ENCODE measurements around the gene RIMBP2.

The RIMBP2 gene

DNA sequence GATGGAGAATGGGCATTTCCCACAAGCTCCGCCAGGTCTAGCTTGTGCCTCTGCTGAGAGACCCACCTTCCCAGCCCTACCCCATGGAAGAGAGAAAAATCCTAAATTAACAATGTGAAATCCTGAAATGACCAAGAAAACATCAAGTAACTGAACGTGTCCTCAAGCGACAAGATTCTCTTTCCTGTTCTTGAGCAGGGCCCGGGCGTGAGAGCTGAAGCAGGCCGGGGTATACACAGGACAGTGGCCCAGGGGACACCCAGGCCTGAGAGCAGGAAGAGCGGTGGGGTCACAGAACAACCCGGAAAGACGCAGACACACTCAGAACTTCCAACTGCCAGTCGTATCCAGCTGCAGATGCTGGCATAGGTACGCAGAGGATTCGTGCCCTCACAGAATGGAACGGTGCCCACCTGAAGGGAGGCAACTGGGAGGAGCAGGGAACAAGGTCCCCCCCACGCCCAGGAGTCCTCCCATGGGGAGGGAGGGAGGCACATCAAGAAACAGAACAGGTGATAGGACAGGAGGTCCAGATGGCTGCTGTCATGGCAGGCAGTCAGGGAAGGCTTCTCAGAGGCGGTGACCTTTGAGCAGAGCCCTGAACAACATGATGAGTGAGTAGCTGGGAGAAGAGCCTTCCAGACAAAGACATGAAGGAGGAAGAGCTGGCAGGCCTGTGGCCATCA is 9.1 kb downstream of the RIMBP2 start:
- TF ChIP-seq, protein P1, sequence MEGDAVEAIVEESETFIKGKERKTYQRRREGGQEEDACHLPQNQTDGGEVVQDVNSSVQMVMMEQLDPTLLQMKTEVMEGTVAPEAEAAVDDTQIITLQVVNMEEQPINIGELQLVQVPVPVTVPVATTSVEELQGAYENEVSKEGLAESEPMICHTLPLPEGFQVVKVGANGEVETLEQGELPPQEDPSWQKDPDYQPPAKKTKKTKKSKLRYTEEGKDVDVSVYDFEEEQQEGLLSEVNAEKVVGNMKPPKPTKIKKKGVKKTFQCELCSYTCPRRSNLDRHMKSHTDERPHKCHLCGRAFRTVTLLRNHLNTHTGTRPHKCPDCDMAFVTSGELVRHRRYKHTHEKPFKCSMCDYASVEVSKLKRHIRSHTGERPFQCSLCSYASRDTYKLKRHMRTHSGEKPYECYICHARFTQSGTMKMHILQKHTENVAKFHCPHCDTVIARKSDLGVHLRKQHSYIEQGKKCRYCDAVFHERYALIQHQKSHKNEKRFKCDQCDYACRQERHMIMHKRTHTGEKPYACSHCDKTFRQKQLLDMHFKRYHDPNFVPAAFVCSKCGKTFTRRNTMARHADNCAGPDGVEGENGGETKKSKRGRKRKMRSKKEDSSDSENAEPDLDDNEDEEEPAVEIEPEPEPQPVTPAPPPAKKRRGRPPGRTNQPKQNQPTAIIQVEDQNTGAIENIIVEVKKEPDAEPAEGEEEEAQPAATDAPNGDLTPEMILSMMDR (IDR thresholded peaks at IDR 0.05; ENCODE audit: low read depth, low read length) = no peak
- DNase-seq (ENCODE audit: low read depth in 2 of 2) = no peak
- no peak overlapping the region for H3K4me3 ChIP-seq (replicated peaks in 1 of 2; ENCODE audit: low read depth in 2 of 2, low read length in 2 of 2)

DNA sequence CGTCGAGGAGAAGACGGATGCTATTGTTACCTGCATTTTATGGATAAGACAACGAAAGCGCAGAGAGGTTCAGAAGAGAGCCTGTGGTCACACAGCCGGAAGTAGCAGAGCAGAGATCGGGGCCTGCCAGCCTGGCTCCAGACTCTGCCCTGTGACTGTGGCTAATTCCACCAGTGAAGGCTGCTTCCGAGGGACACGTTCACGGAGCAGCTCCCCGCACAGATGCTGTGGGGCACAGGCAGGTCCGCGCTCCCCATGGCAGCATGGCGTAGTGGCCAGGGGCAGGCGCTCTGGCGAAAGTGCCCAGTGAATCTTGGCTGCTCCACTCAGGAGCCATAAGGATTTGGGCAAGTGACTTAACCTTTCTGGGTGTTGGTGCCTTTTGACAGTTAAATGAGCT is 9.8 kb downstream of the RIMBP2 start:
- TF ChIP-seq, protein P1 (IDR thresholded peaks at IDR 0.05; ENCODE audit: low read depth, low read length) = no peak
- no peak for DNase-seq (ENCODE audit: low read depth in 2 of 2)
- H3K4me3 ChIP-seq (replicated peaks in 1 of 2; ENCODE audit: low read depth in 2 of 2, low read length in 2 of 2) = no peak overlapping the region

DNA sequence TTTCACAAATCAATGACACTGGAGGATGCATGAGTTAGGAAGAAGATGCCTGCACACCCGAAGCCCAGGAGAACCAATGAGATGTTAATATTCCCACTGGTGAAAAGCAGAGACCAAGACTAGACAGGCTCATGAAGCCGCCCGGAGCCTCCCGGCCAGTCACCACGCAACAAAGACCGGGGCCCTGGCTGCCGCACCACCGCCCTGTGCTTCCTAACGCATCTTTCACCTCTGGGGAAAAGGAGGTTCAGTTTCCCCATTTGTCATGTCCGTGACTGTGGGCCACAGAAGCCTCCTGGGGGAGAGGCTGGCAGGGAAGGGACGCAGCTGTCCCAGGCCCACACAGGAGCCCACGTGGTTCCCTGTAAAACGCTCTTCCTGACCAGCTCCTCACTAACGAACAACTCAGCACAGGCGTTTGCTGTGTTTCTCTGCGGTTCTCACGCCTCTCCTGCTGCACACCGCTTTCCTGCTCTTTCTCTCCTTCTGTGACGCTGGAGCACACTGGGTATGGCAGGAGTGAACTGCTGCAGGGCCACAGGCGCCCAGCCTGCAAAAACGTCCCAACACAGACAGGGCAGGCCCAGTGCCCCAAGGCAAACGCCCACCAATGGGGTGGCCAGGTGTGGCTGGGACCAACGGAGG is 10.8 kb downstream of the RIMBP2 start:
- TF ChIP-seq, protein P1 (IDR thresholded peaks at IDR 0.05; ENCODE audit: low read depth, low read length) = no peak
- no peak overlapping the region for H3K4me3 ChIP-seq (replicated peaks in 1 of 2; ENCODE audit: low read depth in 2 of 2, low read length in 2 of 2)
- DNase-seq (ENCODE audit: low read depth in 2 of 2) = no peak

DNA sequence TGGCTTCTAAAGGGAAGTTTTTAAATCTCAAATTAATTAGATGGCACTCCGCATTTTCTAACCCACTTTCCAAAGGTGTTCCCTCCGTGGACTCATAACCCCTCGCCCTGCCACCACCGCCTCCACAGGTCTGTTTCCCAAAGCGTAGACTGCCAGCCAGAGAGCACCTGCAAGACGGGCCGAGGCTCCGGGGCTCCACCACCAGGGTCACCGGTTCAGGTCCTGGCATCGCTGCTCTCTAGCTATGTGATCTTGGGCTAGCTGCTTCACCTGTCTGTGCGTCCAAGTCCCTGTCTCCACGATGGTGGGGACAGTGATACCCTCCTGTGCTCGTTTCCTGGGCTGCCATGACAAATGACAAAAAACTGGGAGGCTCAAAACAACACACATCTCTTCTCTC is 11.5 kb downstream of the RIMBP2 start:
- no peak overlapping the region for H3K4me3 ChIP-seq (replicated peaks in 1 of 2; ENCODE audit: low read depth in 2 of 2, low read length in 2 of 2)
- DNase-seq (ENCODE audit: low read depth in 2 of 2) = no peak
- TF ChIP-seq, protein P1 (IDR thresholded peaks at IDR 0.05; ENCODE audit: low read depth, low read length) = no peak

DNA sequence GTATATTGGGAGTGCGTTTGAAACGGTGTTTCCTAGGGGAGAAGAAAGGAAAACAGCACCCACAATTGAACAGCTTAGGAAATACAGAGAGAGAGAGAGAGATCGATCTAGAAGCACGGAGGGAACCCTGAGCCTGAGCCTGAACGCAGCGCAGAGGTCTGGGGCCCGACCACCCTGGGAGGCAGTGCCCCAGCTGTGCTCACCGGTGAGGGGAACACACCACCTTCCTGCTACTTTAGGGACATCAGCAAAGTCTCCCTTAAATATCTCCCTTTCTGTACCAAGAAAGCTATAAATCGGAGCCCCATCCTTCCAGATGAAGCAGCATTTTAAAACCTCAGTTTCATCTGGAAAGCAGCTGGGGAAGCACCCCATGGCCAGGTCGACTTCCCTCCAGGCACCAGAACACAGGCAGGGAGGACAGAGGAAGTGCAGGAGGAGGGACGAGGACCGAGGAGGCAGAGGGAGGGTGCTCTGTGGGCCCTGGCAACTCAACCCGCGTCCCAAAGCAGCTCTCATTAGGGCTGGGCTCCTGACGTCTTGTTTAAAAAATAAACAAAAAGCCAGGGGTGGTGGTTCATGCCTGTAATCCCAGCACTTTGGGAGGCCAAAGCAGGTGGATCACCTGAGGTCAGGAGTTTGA is 12.2 kb downstream of the RIMBP2 start:
- no peak for DNase-seq (ENCODE audit: low read depth in 2 of 2)
- TF ChIP-seq, protein P1 (IDR thresholded peaks at IDR 0.05; ENCODE audit: low read depth, low read length) = no peak
- H3K4me3 ChIP-seq (replicated peaks in 1 of 2; ENCODE audit: low read depth in 2 of 2, low read length in 2 of 2) = no peak overlapping the region

DNA sequence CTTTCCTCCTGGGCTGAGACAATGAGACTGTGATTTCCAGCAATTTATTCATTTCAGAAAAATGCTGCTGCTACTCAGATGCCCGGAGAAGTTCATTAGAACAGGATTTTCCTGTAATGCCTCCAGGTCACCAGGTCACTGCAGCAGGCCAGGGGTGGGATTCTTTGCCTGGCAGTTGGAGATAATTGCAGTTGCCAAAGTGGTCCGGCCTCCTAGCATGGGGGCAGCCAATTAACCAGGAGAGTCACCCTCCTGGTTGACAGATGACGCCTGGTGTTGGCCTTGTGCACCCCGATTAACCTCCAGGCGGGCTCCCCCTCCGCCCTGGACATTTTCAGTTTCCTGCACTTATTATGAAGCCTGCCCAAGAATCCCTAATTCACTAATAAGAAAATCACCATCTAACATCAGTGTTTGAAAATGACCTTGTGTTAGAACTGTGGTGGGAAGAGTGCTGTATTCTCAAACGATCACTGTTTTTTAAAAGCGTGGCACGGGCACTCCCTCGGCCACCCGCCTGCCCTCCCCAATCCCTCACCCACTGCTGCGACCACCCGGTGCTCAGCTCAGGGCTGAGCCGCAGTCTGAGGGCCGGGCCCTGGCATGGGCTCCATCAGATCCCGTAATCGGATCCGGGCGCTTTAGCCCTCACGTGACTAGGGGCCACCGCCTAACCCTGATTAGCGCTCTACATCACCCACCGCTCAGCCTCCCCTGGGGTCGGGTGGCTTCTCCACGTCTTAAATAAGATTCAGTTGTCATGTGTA is 12.9 kb downstream of the RIMBP2 start:
- H3K4me3 ChIP-seq (replicated peaks in 1 of 2; ENCODE audit: low read depth in 2 of 2, low read length in 2 of 2) = no peak overlapping the region
- no peak for DNase-seq (ENCODE audit: low read depth in 2 of 2)
- TF ChIP-seq, protein P1 (IDR thresholded peaks at IDR 0.05; ENCODE audit: low read depth, low read length) = no peak

All from cardiac fibroblast (primary cell).